Activated T-cell treated with anti-CD3 and anti-CD28 coated beads, Interleukin-2, amount 50 U/mL, for 24 hours (primary cell): ENCODE measurements around the gene GET4.
A peak's percentile ranks its signal among the peaks of the same experiment; 100 is the strongest.
"Not testable (repeated sequence)": the region's sequence is repeated elsewhere in the genome, so short reads cannot be mapped to it uniquely, and the experiment has no call there.

Experiments
- DNase-seq: peaks from one replicate; pipeline ENCODE4 v3.0.0-alpha.2; 2020
- H3K27ac Mint-ChIP-seq: 2 replicates; pipeline ENCODE4 v1.8.0; 2020; ENCODE audit warnings: mild to moderate bottlenecking, mixed read lengths
- H3K27me3 Mint-ChIP-seq: 2 replicates; pipeline ENCODE4 v1.8.0; 2020; ENCODE audit warnings: mixed read lengths
- H3K36me3 Mint-ChIP-seq: 2 replicates; pipeline ENCODE4 v1.8.0; 2020; ENCODE audit warnings: low read depth, mixed read lengths
- H3K4me1 Mint-ChIP-seq: 2 replicates; pipeline ENCODE4 v1.8.0; 2020; ENCODE audit warnings: low read depth, mixed read lengths
- H3K4me3 Mint-ChIP-seq: 2 replicates; pipeline ENCODE4 v1.8.0; 2020; ENCODE audit warnings: mild to moderate bottlenecking, moderate library complexity, mixed read lengths
- H3K9me3 Mint-ChIP-seq: 2 replicates; pipeline ENCODE4 v1.8.0; 2020; ENCODE audit warnings: mixed read lengths

GET4 gene

DNA sequence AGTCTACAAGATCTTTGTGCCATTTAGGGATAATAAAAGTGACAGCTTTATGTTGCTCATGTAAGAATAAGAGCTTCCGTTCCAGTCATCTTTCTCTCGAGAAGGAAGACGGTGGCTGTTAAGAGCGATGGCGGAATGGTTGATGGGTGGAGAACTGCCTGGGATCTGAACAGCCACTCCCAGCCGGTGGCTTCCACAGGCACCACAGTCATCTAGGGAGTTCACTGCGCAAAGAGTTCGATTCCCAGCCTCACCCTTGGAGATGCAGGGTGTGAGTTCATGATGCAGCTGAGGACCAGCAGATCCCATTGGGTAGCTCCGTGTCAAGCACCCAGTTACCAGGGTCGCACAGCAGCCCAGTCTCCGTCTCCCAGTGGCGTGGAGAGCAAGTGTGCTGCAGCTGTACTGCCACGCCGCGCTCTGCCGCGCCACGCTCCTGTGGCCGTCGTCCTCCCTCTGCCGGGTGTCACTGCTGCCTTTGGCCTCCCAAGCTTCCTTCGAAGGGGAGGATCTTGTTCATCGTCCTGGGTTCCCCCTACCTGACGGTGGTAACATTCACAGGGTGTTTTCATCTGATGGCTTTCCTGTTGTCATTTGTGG, 36.3 kb upstream of the GET4 start:
- Mint-ChIP-seq H3K4me1 (peaks cover 17% of the 10 kb centered on the region), H3K9me3 (no peaks in the 10 kb centered on the region), H3K27ac (no peak overlapping the region), H3K4me3 (no peak overlapping the region), H3K27me3 (no peaks in the 10 kb centered on the region), H3K36me3 (peaks cover 90% of the 10 kb centered on the region)
- no peak for DNase-seq

- Mint-ChIP-seq H3K27ac (no peak overlapping the region), H3K4me3 (no peak overlapping the region), H3K36me3 (peaks cover 81% of the 10 kb centered on the region), H3K4me1 (peaks cover 7% of the 10 kb centered on the region), H3K27me3 (no peaks in the 10 kb centered on the region), H3K9me3 (no peaks in the 10 kb centered on the region)
- no peak for DNase-seq
Observed at GRCh38 chr7:841943-842342, 34.4 kb upstream of the GET4 start.

DNA sequence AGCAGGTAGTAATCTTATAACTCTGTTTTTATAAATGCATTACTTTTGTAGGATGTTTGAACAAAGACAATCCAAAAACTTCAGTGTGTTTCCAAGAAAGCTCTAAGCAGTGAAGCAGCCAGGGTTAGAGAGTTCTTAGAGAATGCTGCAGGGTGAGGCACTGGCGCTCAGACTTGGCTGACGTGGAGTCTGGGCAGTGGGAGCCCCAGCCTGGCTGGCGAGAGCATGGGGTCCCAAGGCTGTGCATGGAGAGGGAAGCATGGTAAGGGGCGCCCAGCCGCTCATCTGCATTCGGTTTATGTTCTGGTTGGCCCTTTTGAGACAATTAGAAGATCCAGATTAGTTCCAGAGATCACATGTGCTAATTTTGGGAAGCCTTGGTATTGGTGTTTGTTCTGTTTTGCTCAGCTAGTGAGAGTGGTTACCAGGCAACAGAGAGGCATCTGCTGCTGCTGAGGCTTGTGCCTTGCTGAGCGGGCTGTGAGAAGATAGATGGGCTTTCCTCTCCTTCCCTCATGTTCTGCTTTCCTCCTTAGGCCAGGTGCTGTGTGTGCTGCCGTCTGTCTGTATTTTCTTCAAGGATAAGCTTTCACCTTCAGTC, 33.8 kb upstream of the GET4 start:
- DNase-seq = no peak
- no peaks in the 10 kb centered on the region for H3K27me3 Mint-ChIP-seq
- peaks cover under 1% of the 10 kb centered on the region for H3K4me1 Mint-ChIP-seq
- no peaks in the 10 kb centered on the region for H3K9me3 Mint-ChIP-seq
- H3K27ac Mint-ChIP-seq = peak overlapping the region; percentile 4
- peaks cover 75% of the 10 kb centered on the region for H3K36me3 Mint-ChIP-seq
- H3K4me3 Mint-ChIP-seq = no peak overlapping the region

- Mint-ChIP-seq H3K36me3 (peaks cover 73% of the 10 kb centered on the region), H3K9me3 (no peaks in the 10 kb centered on the region), H3K4me3 (no peak overlapping the region), H3K27ac (no peak overlapping the region), H3K4me1 (peaks cover 1% of the 10 kb centered on the region), H3K27me3 (no peaks in the 10 kb centered on the region)
- no peak for DNase-seq
Observed at GRCh38 chr7:843230-843629, 33.1 kb upstream of the GET4 start.

DNA sequence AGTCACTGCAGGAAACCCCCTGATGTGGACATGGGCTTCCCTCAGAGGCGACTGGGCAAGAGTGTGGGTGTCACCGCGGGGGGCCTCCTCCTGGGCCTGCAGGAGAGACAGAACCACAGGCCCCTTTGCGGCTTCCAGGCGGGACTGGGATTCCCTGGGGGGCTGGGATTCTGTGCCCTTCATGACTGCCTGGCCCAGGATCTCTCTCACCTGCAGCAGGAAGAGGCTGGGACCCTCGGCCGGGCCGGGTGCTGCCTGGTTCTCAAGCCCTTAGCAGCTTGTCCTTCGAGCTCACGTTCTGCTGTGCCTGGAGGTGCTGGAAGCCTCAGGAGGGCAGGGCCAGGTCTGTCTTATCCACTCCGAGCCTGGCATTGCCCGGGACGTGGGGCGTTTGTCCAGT, 32.3 kb upstream of the GET4 start:
- no peaks in the 10 kb centered on the region for H3K9me3 Mint-ChIP-seq
- no peaks in the 10 kb centered on the region for H3K27me3 Mint-ChIP-seq
- peaks cover 3% of the 10 kb centered on the region for H3K4me1 Mint-ChIP-seq
- H3K4me3 Mint-ChIP-seq = no peak overlapping the region
- no peak for DNase-seq
- H3K36me3 Mint-ChIP-seq = peaks cover 72% of the 10 kb centered on the region
- H3K27ac Mint-ChIP-seq = no peak overlapping the region

DNA sequence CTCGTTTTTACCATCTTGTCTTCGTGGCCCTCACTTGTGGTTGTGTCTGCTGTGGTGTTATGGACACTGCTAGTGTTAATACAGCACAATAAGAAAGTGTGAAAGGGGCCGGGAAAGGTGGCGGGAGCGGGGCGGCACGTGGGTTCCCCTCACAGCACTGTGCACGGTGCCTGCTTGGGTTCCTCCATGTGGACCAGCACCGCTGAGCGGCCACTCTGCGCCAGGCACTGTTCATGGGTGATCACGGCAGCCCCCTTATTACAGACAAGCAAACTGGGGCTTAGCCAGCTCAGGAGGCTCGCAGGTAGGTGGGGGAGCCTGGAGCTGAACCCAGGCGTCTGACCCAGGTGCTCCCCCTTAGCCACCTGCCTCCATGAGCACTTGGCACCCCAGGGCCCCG, 31.8 kb upstream of the GET4 start:
- no peak overlapping the region for H3K27ac Mint-ChIP-seq
- DNase-seq = no peak
- H3K36me3 Mint-ChIP-seq = peaks cover 74% of the 10 kb centered on the region
- H3K9me3 Mint-ChIP-seq = no peaks in the 10 kb centered on the region
- H3K4me1 Mint-ChIP-seq = peaks cover 3% of the 10 kb centered on the region
- H3K27me3 Mint-ChIP-seq = no peaks in the 10 kb centered on the region
- H3K4me3 Mint-ChIP-seq = no peak overlapping the region

DNA sequence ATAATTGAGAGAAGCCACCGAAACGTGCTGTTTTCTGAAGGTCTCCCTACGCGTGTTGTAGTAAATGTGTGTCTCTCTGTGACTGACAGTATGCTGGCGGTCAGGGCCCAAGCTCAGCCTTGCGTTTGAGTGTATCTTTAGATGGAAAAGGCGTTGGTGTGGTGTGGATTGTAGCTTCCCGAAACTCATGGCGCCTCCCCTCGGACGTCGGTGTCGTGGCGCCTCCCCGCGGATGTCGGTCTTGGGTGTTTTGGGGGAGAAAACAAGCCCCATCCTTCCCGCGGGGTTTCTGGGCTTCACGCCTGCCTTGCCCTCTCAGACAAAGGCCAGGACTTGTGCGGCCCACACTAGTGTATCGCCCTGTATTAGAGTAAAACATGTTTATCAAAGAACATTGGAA, 31.3 kb upstream of the GET4 start:
- no peaks in the 10 kb centered on the region for H3K9me3 Mint-ChIP-seq
- H3K4me1 Mint-ChIP-seq = peaks cover 3% of the 10 kb centered on the region
- no peaks in the 10 kb centered on the region for H3K27me3 Mint-ChIP-seq
- no peak for DNase-seq
- H3K4me3 Mint-ChIP-seq = no peak overlapping the region
- H3K27ac Mint-ChIP-seq = no peak overlapping the region
- peaks cover 74% of the 10 kb centered on the region for H3K36me3 Mint-ChIP-seq

DNA sequence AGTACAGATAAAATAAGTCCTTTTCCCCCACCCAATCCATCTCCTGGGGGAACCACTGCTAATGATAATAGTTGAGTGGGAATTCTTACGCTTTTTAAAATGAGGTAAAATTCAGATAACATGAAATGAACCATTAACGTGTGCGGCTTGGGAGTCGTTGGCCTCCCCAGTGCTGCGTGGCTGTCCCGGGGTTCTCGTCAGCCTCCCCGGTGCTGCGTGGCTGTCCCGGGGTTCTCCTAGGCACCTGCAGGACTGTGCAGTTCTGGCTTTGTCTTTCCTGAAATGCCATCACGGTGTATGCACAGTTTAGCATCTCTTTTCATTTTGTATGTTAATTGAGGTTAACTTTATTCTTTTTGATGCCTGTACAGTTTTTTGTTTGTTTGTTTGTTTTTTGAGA, 30.6 kb upstream of the GET4 start:
- peaks cover 73% of the 10 kb centered on the region for H3K36me3 Mint-ChIP-seq

GRCh38 chr7:846958-847650, 29.2 kb upstream of the GET4 start:
- H3K36me3 Mint-ChIP-seq = peaks cover 76% of the 10 kb centered on the region
- not testable (repeated sequence) for H3K27me3 Mint-ChIP-seq, H3K9me3 Mint-ChIP-seq

More for the DNA sequence above, 30.6 kb upstream of the GET4 start:
- Mint-ChIP-seq H3K27ac (no peak overlapping the region), H3K4me1 (peaks cover 3% of the 10 kb centered on the region), H3K27me3 (no peaks in the 10 kb centered on the region), H3K9me3 (no peaks in the 10 kb centered on the region), H3K4me3 (no peak overlapping the region)
- DNase-seq = no peak

GRCh38 chr7:847728-848127, 28.6 kb upstream of the GET4 start:
- DNase-seq, H3K27ac Mint-ChIP-seq, H3K4me1 Mint-ChIP-seq, H3K27me3 Mint-ChIP-seq, H3K9me3 Mint-ChIP-seq, H3K4me3 Mint-ChIP-seq: not testable (repeated sequence)
- peaks cover 76% of the 10 kb centered on the region for H3K36me3 Mint-ChIP-seq

More at GRCh38 chr7:846958-847650, 29.2 kb upstream of the GET4 start:
- H3K4me1 Mint-ChIP-seq, H3K27ac Mint-ChIP-seq, DNase-seq, H3K4me3 Mint-ChIP-seq: not testable (repeated sequence)

GRCh38 chr7:849145-849544, 27.2 kb upstream of the GET4 start:
- H3K36me3 Mint-ChIP-seq = peaks cover 76% of the 10 kb centered on the region
- no peak overlapping the region for H3K27ac Mint-ChIP-seq
- no peak for DNase-seq
- no peaks in the 10 kb centered on the region for H3K27me3 Mint-ChIP-seq
- H3K4me3 Mint-ChIP-seq = no peak overlapping the region
- peaks cover 3% of the 10 kb centered on the region for H3K4me1 Mint-ChIP-seq
- no peaks in the 10 kb centered on the region for H3K9me3 Mint-ChIP-seq

GRCh38 chr7:849781-850180, 26.6 kb upstream of the GET4 start:
- peaks cover 76% of the 10 kb centered on the region for H3K36me3 Mint-ChIP-seq
- peaks cover 3% of the 10 kb centered on the region for H3K4me1 Mint-ChIP-seq
- H3K9me3 Mint-ChIP-seq = no peaks in the 10 kb centered on the region
- no peak overlapping the region for H3K27ac Mint-ChIP-seq
- no peaks in the 10 kb centered on the region for H3K27me3 Mint-ChIP-seq
- DNase-seq = no peak
- no peak overlapping the region for H3K4me3 Mint-ChIP-seq

DNA sequence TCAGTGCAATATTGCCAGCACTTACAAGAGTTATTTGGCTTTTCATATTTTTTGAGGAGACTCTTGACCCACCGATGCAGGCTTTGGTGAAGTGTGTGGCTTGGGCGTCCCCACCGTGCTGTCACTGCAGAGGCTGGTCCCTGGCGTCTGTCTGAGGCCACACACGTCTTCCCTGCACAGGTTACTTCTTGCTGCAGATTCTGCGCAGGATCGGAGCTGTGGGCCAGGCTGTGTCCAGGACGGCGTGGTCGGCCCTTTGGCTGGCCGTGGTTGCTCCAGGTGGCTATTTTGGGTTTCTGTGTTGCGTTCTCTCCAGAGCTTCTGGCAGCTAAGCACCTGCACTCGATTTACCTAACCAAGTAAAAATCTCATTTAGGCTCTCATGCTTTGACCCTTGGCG, 25.1 kb upstream of the GET4 start:
- H3K27ac Mint-ChIP-seq = no peak overlapping the region
- H3K27me3 Mint-ChIP-seq = no peaks in the 10 kb centered on the region
- H3K9me3 Mint-ChIP-seq = no peaks in the 10 kb centered on the region
- peaks cover 76% of the 10 kb centered on the region for H3K36me3 Mint-ChIP-seq
- peaks cover 3% of the 10 kb centered on the region for H3K4me1 Mint-ChIP-seq
- no peak overlapping the region for H3K4me3 Mint-ChIP-seq
- DNase-seq = no peak

DNA sequence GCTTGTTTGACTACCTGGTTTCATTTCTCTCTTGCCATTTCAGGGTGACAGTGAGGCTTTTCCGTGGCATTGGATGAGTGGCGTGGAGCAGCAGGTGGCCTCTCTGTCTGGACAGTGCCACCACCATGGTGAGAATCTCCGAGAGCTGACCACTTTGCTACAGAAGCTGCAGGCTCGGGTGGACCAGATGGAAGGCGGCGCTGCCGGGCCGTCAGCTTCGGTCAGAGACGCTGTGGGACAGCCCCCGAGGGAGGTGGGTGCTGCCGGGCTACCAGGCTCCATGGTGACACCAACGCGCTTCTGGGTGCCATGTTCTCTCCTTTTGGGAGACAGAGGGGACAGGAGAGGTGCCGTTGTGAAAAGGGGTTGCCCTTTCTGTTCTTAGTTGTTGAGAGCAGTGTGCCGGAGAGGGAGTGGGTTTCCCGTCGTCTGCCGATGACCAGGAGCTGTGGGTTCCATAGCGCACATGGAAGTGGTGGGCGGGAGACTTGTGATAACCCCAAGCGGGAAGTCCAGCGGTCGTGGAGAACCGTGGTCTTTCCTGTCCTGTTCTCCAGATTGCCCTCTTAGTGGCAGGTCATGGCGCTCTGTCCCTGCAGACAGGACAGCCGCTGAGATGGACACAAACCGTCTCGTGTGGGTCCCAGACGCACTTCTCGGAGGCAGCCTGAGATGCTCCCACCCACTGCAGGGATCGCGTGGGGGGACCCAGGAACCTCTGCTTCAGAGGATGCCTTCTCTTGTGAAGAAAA, 22.8 kb upstream of the GET4 start:
- DNase-seq = no peak
- Mint-ChIP-seq H3K27ac (no peak overlapping the region), H3K4me3 (no peak overlapping the region), H3K4me1 (no peaks in the 10 kb centered on the region), H3K9me3 (no peaks in the 10 kb centered on the region), H3K27me3 (no peaks in the 10 kb centered on the region), H3K36me3 (peaks cover 90% of the 10 kb centered on the region)
